Peyer's patch (tissue), 4 donors: ENCODE measurements around the gene KCNH6. TPM values are rescaled to one million over a fixed set of nuclear protein-coding genes. Genes with fewer than 3 reads are reported as not detected.

ENCODE experiments used
- DNase-seq, 3 donors: peaks; one replicate each; pipeline ENCODE4 v3.0.0-alpha.2; 2017 to 2019
- H3K27ac ChIP-seq, 4 donors: fragments of 200-600 bp; sonication (generic); one replicate each; pipeline ENCODE4 v1.5.1; 2016 to 2019
- H3K27me3 ChIP-seq, 2 donors: fragments of 200-600 bp; sonication (generic); one replicate each; pipeline ENCODE4 v1.5.1; 2019
- H3K36me3 ChIP-seq, 3 donors: fragments of 200-600 bp; sonication (generic); one replicate each; pipeline ENCODE4 v1.5.1; 2016 to 2019
- H3K4me1 ChIP-seq, 4 donors: fragments of 200-600 bp; sonication (generic); one replicate each; pipeline ENCODE4 v1.5.1; 2016 to 2019
- H3K4me3 ChIP-seq, 4 donors: fragments of 200-600 bp; sonication (generic); 1 replicate in 3 of 4; 2 replicates in 1 of 4; pipeline ENCODE4 v1.5.1; 2016 to 2019; ENCODE audit warnings: mild to moderate bottlenecking in 1 of 4
- H3K9me3 ChIP-seq, 4 donors: fragments of 200-600 bp; sonication (generic); one replicate each; pipeline ENCODE4 v1.5.1; 2016 to 2019; ENCODE audit warnings: mild to moderate bottlenecking in 1 of 4
- POLR2A ChIP-seq, 2 donors: fragments of 450-650 bp; IDR thresholded peaks; one replicate each; pipeline ENCODE4 v1.5.1; 2017; ENCODE audit warnings: antibody characterized with exemption in 2 of 2, mild to moderate bottlenecking in 2 of 2, moderate library complexity in 2 of 2
- total RNA-seq, 4 donors: library from RNA; depleted of rRNA; stranded (reverse); fragments of >200 nt; gene quantifications; one replicate each; pipeline ENCODE4 v1.1.0, GENCODE V29; 2016
- TF ChIP-seq, protein P1 (sequence below), 6 experiments: fragments of 450-650 bp in 4 of 6; fragments of 200-600 bp in 2 of 6; sonication (generic) in 1 of 6; IDR thresholded peaks; one replicate each; pipeline ENCODE4 v1.5.1; 2017 to 2019; ENCODE audit warnings: antibody characterized with exemption in 6 of 6, mild to moderate bottlenecking in 3 of 6, moderate library complexity in 1 of 6

Gene KCNH6
- total RNA-seq, 4 donors from 2014 or later: 3.3 to 78.6 (median 26.7) TPM

GRCh38 chr17:63555500-63556156, 32.5 kb downstream of the KCNH6 start:
- Histone ChIP-seq H3K27me3 (no peaks in the 10 kb centered on the region), H3K27ac (no peak overlapping the region), H3K4me3 (no peak overlapping the region), H3K36me3 (no peaks in the 10 kb centered on the region), H3K4me1 (peaks cover 0 to 36% (median 8%) of the 10 kb centered on the region in 4 donors), H3K9me3 (no peaks in the 10 kb centered on the region)
- no peak for DNase-seq
- no peak for TF ChIP-seq POLR2A (IDR thresholded peaks at IDR 0.05)
- TF ChIP-seq, protein P1, sequence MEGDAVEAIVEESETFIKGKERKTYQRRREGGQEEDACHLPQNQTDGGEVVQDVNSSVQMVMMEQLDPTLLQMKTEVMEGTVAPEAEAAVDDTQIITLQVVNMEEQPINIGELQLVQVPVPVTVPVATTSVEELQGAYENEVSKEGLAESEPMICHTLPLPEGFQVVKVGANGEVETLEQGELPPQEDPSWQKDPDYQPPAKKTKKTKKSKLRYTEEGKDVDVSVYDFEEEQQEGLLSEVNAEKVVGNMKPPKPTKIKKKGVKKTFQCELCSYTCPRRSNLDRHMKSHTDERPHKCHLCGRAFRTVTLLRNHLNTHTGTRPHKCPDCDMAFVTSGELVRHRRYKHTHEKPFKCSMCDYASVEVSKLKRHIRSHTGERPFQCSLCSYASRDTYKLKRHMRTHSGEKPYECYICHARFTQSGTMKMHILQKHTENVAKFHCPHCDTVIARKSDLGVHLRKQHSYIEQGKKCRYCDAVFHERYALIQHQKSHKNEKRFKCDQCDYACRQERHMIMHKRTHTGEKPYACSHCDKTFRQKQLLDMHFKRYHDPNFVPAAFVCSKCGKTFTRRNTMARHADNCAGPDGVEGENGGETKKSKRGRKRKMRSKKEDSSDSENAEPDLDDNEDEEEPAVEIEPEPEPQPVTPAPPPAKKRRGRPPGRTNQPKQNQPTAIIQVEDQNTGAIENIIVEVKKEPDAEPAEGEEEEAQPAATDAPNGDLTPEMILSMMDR (IDR thresholded peaks at IDR 0.05): no peak

- peaks cover 0 to 29% (median 5%) of the 10 kb centered on the region in 4 donors for H3K4me1 ChIP-seq
These were observed 34.3 kb downstream of the KCNH6 start for GRCh38 chr17:63557416-63557815.

DNA sequence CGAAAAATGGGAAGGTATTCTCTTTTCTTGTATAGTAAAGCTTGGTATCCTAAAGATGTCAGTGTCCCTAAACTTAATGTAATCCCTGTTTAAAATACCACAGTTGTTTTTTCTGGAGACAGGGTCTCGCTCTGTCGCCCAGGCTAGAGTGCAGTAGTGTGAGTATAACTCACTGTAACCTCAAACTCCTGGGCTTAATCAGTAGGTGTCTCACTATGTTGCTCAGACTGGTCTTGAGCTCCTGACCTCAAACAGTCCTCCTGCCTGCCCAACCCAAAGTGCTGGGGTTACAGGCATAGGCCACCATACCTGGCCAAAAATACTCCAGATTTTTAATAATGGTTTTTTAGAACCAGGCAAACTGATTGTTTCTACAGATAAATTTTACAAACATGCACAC, 35.3 kb downstream of the KCNH6 start:
- TF ChIP-seq, protein P1 (IDR thresholded peaks at IDR 0.05): no peak
- no peak for TF ChIP-seq POLR2A (IDR thresholded peaks at IDR 0.05)
- Histone ChIP-seq H3K27me3 (no peaks in the 10 kb centered on the region), H3K36me3 (no peaks in the 10 kb centered on the region), H3K9me3 (no peaks in the 10 kb centered on the region), H3K27ac (no peak overlapping the region), H3K4me3 (no peak overlapping the region), H3K4me1 (peaks cover 0 to 19% (median 0%) of the 10 kb centered on the region in 4 donors)
- DNase-seq: no peak

More at GRCh38 chr17:63557416-63557815, 34.3 kb downstream of the KCNH6 start:
- DNase-seq: no peak
- H3K36me3 ChIP-seq: no peaks in the 10 kb centered on the region
- no peak overlapping the region for H3K27ac ChIP-seq
- no peaks in the 10 kb centered on the region for H3K9me3 ChIP-seq
- no peaks in the 10 kb centered on the region for H3K27me3 ChIP-seq
- no peak for TF ChIP-seq POLR2A (IDR thresholded peaks at IDR 0.05)
- TF ChIP-seq, protein P1 (IDR thresholded peaks at IDR 0.05): no peak
- no peak overlapping the region for H3K4me3 ChIP-seq

DNA sequence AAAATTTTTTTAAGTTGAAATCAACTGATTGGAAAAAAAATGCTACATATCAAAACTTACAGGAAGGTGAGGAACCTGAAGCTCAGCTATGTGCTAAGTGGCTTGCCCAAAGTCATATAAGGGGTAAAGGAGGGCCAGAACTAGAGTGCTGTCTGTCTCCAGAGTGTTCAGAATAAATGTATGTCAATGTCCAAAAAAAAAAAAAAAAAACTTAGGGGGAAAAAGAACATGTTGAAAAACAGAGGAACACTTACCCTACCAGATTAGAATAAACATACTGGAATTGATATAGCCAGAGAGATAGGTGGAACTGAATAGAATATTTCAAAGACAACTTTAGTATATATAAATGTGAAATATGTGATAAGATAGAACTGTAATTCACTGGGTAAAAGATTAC, 38.7 kb downstream of the KCNH6 start:
- Histone ChIP-seq H3K27ac (no peak overlapping the region), H3K4me1 (no peaks in the 10 kb centered on the region), H3K27me3 (no peaks in the 10 kb centered on the region), H3K4me3 (no peak overlapping the region), H3K36me3 (no peaks in the 10 kb centered on the region), H3K9me3 (no peaks in the 10 kb centered on the region)
- TF ChIP-seq, protein P1 (IDR thresholded peaks at IDR 0.05): no peak
- TF ChIP-seq POLR2A (IDR thresholded peaks at IDR 0.05): no peak
- DNase-seq: no peak

GRCh38 chr17:63563339-63563738, 40.2 kb downstream of the KCNH6 start:
- Histone ChIP-seq H3K4me1 (no peaks in the 10 kb centered on the region), H3K9me3 (no peaks in the 10 kb centered on the region), H3K27ac (no peak overlapping the region), H3K36me3 (no peaks in the 10 kb centered on the region), H3K27me3 (no peaks in the 10 kb centered on the region), H3K4me3 (no peak overlapping the region)
- TF ChIP-seq, protein P1 (IDR thresholded peaks at IDR 0.05): no peak
- no peak for TF ChIP-seq POLR2A (IDR thresholded peaks at IDR 0.05)
- no peak for DNase-seq
